Muscle of arm (tissue), 12 donors: ENCODE results near the gene EEF2KMT. TPM values are rescaled to one million over a fixed set of nuclear protein-coding genes. Genes with fewer than 3 reads are reported as not detected.

Experiments used
- DNase-seq: peaks from one replicate; pipeline ENCODE4 v3.0.0-alpha.2; 2013
- polyA plus RNA-seq, 12 donors: library from polyadenylated mRNA; unstranded; fragments of 120-200 nt; gene quantifications; one replicate each; pipeline ENCODE4 v1.2.1, GENCODE V29; 2013; ENCODE audit not compliant: insufficient read length in 12 of 12

EEF2KMT gene
- polyA plus RNA-seq, 12 donors, result 8.8 to 12.1 (median 10.2) TPM; not detected in 2

GRCh38 chr16:5044011-5044540 is 53.5 kb downstream of the EEF2KMT start:
- DNase-seq, result no peak

GRCh38 chr16:5042574-5043171 is 54.9 kb downstream of the EEF2KMT start:
- DNase-seq, result no peak

GRCh38 chr16:5041600-5042133 is 55.9 kb downstream of the EEF2KMT start:
- DNase-seq, result no peak

- no peak for DNase-seq
Measured at GRCh38 chr16:5040451-5040850, 57.1 kb downstream of the EEF2KMT start.

DNA sequence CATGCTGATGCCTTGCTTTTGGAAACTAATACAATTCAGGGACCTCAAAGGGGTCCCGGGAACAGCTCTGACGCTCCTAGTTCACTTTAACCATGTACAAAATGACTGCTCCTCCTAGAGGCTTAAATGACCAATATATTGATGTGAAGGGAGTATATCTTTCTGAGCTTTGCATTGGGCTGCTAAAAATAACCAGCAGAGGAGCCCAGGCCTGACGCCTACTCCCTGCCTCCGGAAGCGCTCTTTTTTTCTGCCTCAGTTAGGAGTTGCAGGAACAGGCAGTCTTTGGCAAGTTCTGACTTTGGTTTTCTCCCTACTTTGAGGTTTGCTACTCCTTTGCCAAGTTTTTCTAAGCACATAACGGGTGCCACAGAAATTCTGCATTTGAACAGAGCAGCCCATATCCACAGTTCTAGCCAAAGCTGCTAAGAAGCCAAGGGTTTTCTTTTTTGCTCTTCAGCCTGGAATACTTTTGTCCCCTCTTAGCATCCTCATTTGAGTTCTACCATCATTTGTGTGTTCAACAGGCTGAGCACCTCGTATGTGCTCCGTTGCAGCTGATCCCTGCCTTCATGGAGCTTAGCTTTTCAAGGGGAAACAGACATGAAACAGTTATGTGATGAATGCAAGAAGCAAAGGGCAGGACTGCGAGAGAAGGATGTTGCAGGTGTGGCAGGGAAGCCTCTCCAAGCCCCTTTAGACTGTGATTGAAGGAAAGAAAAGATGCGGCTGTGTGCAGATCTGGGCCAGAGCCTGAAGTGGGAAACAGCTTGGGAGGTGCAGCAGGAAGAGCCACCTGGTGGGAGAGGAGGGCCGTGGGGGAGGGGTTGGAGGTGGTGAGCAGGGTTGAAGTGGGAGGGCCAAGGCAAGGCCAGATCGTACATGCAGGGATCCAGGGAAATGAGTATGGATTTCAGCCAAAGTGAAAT is 61.1 kb downstream of the EEF2KMT start:
- DNase-seq, result no peak

GRCh38 chr16:5035909-5036227 is 61.7 kb downstream of the EEF2KMT start:
- no peak for DNase-seq

Other genes with a start within 250 kb of the EEF2KMT start
- 10 to 100 TPM in 3 of 12 donors, 1 to 10 TPM in 5, under 1 TPM in 3, not detected in 1; 0.68 to 76.8 (median 1.1) TPM for gene PPL, start 160.6 kb downstream of the EEF2KMT start, polyA plus RNA-seq
- gene SEC14L5, start 139.5 kb downstream of the EEF2KMT start, polyA plus RNA-seq, result 1 to 10 TPM in 3 of 12 donors, under 1 TPM in 8, not detected in 1; 0.35 to 1.5 (median 0.75) TPM
- gene NAGPA, start 63.9 kb downstream of the EEF2KMT start, polyA plus RNA-seq, result 1 to 10 TPM in 10 of 12 donors, not detected in 2; 2.7 to 9.0 (median 4.5) TPM
- gene C16orf89, start 31.8 kb downstream of the EEF2KMT start, polyA plus RNA-seq, result 1 to 10 TPM in 1 of 12 donors, under 1 TPM in 9, not detected in 2; 0.13 to 1.1 (median 0.40) TPM
- 10 to 100 TPM in 10 of 12 donors, 1 to 10 TPM in 1, not detected in 1; 10.0 to 15.7 (median 11.9) TPM for gene ALG1, start 26.0 kb downstream of the EEF2KMT start, polyA plus RNA-seq